OCI-LY1 (cell line): ENCODE measurements around the gene SNX5.

Experiments used
- EZH2 ChIP-seq: fragments of 200-600 bp; sonication (generic), shearing (Covaris generic); IDR thresholded peaks from 2 replicates; pipeline ENCODE4 v1.8.0; 2017; ENCODE audit warnings: borderline replicate concordance, mixed run types, mild to moderate bottlenecking, antibody characterized with exemption, low read length, moderate library complexity, mixed read lengths
- TF ChIP-seq, protein P1 (sequence below): fragments of 200-600 bp; sonication (generic), shearing (Covaris generic); IDR thresholded peaks from 2 replicates; pipeline ENCODE4 v1.5.1; 2017; ENCODE audit warnings: mild to moderate bottlenecking, antibody characterized with exemption, low read length, moderate library complexity, mixed read lengths

DNA sequence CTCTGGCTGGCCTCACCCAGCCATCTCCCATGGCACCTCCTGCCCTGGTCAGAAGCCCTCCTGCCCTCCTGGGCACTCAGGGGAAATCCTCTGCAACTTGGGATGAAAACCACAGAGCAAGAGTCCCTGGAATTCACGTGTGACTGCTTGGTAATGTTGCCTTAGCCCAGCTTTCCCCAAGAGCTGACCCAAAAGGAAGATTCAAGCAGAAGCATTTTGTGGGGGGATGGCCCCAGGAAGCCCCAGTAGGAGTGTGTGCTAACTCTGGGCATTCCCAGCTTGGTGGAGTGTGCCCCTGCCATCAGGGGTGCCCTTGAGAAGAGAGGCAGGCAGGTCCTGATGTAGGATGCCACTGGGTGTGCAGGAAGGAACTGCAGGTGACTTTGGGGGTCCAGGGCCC lies 35.5 kb downstream of the SNX5 start:
- TF ChIP-seq EZH2: no peak
- TF ChIP-seq, protein P1, sequence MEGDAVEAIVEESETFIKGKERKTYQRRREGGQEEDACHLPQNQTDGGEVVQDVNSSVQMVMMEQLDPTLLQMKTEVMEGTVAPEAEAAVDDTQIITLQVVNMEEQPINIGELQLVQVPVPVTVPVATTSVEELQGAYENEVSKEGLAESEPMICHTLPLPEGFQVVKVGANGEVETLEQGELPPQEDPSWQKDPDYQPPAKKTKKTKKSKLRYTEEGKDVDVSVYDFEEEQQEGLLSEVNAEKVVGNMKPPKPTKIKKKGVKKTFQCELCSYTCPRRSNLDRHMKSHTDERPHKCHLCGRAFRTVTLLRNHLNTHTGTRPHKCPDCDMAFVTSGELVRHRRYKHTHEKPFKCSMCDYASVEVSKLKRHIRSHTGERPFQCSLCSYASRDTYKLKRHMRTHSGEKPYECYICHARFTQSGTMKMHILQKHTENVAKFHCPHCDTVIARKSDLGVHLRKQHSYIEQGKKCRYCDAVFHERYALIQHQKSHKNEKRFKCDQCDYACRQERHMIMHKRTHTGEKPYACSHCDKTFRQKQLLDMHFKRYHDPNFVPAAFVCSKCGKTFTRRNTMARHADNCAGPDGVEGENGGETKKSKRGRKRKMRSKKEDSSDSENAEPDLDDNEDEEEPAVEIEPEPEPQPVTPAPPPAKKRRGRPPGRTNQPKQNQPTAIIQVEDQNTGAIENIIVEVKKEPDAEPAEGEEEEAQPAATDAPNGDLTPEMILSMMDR: no peak
